Germinal center (tissue), 1 donor: ENCODE data around the gene ATP11B.

Experiments used
- DNase-seq: peaks from one replicate; pipeline ENCODE4 v3.0.0; 2012; ENCODE audit warnings: mixed read lengths, low spot score

Gene ATP11B

DNA sequence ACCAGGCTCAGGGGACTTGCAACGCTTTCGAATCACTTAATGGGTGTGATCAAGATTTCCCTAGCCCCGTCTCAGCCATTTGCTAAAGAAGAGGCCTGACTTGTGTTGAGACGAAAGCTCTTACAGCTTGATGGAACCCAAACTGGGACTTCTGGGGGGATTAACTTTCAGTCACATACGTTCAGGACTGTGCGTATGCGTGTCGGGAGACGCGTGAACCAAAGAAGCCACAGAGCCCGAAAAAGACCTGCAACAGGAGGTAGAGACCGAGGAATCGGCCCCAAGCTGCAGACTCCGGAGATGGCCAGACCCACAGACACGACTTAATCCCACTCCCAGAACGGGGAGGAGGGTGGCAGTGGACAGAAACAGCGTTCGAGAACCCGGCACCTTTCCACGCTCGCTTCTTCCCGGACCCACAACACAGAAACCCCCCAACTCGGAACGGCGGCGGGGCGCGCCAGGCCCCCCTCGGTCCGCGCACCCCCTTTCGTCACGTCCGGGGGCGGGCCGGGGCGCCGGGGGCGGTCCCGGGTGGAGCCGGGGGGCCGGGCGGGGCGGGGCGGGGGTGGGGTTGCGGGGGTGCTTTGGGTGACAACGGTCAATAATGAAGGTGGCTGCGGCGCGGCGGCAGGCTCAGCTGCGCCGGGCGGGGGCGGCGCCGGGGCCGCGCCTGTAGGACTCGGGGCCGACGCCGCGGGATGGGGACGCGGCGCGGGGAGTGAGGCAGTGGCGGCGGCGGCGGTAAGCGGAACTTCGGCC lies at the start of gene ATP11B:
Gene ATP11B (plus strand): TSS at position 604 of the 762 bp plus-strand sequence. CDS start 256 bp downstream, outside the sequence.
- DNase-seq, result peak; percentile 95

DNA sequence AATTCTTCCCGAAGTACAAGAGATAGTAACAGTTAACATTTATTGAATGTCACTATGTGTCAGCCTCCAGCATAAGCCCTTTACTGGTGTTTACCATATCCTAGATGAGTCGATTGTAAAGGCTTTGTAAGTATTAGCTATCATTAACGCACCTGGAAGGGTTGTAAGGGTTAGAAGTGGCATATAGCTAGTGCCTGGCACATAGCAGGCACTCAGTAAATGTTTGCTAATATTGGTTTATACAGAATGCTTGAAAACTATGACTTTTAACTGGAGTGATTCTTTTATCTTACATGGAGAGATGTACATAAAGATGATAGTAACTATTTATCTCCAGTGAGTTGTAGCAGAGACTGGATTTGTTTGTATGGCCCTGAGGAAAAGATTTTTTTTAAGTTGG lies 46.3 kb upstream of the ATP11B start:
- no peak for DNase-seq

DNA sequence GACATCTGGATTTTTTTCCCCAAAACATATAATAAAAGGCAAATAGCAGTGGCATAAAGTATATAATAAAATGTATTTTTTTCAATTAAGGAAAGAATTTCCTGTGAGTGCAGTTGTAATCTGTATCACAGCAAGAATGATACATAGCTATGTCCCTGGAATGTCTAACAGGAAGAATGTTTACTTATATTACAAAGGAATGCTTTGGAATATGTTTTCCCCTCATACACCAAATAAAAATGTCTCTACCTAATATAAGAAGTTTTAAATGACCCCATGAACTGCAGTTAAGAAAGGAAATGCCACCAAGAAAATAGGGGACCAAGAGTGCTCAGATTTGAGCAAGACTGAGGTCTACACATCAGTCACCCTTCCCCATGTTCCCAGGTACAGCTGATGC lies 38.0 kb upstream of the ATP11B start:
- DNase-seq, result no peak

DNA sequence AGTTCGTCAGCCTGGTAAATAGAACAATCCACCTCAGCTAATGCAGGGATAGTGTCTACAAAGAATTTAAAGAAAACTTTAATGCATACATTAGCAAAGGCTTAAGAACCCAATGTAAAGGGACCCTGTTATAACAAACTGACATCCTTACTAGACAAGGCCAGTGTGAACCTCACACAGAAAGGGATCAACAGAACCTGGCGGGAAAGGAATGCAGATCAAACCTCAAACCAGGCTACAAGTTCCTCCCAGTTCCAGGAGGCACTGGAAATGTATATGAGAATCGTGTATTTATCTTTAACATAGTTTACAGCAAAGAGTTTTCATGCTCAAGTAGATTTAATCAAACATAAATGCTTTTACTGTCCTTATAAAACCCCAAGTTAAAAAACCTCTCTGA lies 37.6 kb upstream of the ATP11B start:
- no peak for DNase-seq

DNA sequence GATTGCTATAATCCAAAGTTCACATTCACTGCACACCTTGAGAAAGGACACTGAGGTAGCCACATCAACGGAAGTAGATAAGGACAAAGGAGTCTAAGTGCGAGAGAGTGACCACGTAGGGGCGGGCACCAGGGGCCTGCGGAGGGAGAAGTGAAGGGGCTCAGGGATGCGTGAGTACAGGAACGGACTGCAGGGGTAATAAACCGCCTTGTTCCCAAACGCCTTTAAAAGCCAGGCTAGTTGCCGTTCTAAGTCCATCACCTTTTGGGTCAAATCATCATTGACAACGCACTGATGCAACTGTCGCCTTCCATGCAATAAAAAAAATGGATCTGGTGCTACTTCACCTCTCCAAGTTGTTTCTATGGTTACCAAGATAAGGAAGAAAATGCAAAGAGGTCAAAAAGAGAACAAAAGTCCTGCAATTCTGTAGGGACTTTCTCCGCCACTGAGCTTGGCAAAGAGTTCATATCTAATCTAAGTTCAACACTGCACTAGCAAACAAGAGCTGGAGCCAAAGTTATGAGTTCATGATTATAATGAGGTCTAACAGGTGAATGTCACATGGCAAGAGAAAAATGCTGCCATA lies 32.6 kb upstream of the ATP11B start:
- no peak for DNase-seq

DNA sequence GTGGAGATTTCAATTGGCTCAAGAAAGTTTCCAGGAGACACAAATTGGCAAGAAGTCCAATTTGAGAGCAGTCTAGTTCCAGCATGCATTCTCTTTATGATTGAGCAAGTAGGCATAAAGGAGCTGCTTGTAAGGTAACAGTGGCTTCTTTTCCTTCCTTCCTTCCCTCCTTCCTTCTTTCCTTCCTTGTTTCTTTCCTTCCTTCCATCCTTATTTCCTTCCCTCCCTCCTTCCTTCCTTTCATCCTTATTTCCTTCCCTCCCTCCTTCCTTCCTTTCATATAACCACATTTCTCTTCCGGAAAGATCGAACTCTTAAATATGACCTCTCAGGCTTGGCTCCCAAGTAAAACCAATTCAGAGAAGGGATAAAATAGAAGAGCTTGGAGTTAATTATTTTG lies 29.4 kb upstream of the ATP11B start:
- DNase-seq, result no peak

DNA sequence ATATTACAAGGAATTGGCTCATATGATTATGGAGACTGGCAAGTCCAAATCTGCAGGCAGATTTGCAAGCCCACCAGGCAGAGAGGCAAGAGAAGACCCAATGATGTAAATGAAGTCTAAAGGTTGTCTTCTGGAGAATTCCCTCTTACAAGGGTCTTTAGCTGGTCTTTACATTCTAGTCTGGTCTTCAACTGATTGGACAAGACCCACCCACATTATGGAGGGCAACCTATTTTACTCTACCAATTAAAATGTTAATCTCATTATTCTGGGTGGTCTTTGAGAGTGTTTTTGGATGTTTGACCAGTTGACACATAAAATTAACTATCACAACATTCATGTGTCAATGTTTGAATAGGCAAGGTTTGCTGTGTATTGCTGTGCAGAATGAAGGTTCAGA lies 28.0 kb upstream of the ATP11B start:
- DNase-seq, result no peak

DNA sequence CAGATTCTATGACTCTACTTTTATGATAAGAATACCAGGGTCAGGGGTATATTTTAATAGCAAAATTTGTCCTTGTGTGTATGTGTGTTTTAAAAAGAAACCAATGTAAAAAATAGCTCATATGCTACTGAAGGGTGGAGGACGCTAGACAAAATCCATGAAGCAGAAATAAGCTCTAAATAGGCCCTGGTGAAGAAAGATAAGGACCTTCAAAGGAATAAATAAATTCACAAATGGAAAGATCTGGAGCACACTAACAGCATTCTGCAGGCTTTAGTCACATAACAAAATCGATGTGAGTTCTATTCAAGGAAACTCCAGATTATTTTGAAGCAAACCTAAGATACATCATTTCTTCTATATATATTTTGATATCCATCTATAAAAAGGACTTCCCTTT lies 27.2 kb upstream of the ATP11B start:
- no peak for DNase-seq

DNA sequence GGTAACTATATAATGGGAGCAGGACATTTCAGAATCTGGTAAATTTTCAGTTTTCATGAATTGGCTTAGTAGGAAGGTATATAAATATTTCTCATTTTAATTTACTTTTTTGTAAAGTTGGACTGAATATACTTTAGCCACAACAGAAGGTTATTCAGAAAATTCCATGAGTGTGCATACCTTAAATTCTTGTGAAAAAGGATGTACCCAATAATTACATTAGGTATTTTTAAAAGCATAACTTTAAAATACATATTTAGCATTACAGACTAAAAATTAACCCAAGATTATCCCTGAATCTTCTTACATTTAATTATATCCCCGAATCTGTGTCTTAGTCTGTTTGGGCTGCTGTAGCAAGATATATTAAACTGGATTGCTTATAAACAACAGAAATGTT lies 24.9 kb upstream of the ATP11B start:
- no peak for DNase-seq

DNA sequence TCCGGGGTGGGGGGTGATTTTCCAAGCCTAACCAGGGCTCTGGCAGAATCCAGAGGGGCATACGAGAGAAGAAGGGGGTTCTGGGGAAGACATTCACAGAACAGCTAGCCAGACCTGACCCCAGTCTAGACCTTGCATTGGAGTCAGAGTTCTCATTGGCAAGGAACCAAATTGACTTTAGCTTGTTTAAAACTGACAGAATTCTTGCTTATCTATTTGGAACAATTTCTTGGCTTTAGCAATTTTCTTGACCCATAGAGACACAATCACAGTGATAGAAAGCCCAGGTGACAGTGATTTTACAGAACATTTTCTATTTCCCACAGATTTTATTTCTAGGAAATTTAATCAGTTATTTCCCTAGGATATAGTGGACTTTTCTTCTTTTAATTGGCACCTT lies 23.6 kb upstream of the ATP11B start:
- no peak for DNase-seq

DNA sequence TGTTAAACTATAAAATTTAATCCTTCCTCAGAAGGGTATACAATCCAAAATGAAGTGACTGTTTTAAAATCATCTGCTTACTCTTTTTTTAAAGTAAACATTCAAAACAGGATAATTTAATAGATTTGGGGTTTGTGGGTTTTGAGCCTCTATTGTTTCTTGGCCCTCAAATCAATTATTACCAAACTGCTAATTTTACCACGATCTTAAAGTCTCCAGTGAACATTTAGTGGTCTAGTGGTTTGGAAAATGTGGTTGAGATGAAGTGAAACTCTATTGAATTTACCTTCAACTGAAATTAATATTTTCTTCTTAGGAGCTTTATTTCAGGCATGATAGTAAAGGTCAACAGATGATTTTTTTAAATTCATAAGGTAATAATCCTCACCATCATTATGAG lies 11.2 kb upstream of the ATP11B start:
- no peak for DNase-seq

DNA sequence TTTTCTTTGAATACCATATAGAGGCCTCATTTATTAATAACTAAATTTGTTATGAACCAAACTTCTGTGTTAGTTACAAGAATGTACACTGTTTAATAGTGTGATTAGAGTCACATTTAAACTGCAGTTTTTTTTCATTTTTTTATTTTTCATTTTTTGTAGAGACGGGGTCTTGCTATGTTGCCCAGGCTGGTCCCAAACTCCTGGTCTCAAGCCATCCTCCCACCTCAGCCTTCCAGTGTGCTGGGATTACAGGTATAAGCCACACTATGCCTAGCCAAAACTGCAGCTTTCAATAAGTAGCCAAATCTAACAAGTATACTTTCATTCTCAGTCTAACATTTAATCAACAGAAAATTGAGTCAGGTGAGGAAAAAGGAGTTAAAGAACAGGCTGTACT lies 10.2 kb upstream of the ATP11B start:
- DNase-seq, result no peak

DNA sequence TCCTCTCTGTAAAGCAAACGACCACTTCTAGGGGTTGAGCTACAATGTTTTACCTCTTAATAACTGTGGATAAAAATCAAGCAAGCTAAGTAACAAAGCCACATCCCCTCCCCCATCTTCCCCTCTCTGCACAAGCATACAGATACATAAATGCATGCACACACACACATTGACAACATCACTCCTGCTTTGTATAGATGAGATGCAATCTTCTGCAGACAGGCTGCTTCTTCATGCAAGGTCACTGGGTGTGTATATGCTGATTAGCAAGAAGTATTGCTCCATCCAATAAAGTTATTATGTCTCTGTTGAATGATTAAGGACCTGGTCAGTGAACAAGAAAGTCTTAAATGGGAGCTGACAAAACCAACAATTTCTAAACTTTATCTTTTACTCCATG lies 8.8 kb upstream of the ATP11B start:
- no peak for DNase-seq

DNA sequence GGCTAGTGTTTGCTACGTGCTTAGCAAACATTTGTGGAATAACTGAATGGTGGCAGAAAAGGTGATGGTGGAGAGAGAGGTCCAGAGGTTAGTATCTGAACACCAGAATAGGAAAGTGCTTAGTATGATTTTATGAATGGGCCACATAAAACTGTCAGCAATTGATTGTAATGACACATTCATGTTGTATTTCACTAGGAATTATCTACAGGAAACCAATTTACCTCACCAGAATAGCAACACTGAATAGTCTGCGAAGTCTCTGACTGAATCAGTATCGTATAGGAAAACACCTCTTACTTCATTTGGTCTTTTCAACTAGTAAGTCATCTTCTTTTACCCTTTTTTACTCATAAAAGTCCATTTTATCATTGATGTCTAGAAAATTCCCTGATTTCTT lies 8.2 kb upstream of the ATP11B start:
- no peak for DNase-seq

DNA sequence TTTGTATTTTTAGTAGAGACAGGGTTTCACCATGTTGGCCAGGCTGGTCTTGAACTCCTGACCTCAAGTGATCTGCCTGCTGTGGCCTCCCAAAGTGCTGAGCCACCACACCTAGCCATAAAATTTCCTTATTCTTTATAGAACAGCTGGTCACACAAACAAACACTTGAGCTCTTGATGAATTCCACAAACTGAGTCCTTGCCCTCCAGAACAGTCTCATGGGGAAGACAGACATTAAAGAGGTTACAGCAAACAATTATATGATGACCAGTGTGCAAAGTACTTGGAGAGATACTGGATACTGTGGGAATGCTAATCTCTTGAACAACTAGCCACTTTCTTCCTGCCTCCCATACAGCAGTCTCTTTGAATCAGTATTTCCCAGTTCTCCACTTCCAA lies 7.5 kb upstream of the ATP11B start:
- DNase-seq, result no peak

DNA sequence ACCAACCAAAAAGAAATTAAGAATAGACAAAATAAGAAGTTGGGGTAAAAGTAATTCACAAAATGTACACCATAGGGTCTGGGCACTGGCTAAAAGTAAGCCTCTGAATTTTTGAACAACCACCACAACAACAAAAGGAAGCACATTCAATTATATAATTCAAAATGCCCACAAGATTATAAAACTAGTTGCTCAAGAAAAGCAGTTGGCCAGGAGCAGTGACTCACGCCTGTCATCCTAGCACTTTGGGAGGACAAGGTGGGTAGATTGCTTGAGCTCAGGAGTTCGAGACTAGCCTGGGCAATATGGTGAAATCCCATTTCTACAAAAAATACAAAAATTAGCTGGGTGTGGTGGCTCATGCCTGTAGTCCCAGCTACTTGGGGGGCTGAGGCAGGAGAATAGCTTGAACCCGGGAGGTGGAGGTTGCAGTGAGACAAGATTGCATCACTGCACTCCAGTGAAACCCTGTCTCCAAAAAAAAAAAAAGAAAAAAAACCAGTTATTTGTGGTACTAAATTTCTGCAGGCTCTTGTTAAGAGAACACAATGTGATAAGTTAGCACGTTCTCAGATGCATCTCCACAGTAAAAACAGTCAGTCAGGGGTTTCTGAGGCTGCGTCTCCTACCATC lies 6.6 kb upstream of the ATP11B start:
- no peak for DNase-seq

DNA sequence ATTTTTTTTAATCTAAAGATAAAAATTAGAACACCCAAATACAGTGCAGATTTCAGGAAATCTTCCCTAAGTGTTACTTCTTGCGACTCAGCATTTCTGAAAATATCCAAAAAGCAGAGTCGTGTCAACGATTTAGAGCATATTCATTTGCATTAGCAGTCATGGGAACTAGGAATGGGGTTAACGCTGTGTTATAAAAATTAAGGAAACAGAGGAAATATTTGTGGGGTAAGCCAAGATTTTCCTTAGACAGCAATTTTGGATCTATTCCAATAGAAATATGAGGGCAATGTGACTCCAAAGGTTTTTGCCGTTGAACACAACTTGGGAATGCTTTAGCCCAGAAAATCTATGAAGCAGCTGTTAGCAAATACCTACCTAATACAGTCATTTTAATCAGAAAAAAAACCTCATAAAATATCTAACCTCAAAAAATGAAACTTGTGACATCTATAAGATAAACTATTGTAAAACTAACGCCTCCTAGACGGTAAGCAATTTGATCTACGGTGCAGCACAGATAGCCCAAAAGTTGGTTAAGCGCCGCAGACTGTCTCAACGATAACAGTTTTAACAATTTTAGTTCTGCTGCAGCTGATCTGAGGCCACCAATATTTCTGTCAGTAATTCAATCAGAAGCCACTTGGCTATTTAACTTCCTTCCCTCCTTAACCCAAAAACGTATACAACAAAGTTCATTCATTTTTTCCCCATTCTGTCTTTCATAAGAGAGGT lies 5.8 kb upstream of the ATP11B start:
- DNase-seq, result no peak

DNA sequence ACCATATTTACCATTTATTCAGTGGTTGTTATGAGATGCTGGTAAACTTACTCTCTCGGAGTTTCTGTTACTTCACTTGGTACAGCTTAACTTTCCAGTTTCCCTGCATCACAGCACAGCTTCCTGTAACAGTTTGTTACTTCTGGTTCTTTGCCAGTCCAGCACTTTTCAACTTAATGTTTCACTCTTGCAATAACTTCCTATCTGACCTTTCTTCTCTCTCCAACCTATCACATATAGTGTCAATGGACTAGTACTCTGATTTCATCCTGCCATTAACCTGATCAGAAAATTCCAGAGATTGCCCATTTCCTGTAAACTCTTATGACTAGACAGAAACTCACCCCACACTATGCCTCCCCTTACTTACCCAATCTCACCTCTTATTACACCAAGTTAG lies 3.9 kb upstream of the ATP11B start:
- no peak for DNase-seq

DNA sequence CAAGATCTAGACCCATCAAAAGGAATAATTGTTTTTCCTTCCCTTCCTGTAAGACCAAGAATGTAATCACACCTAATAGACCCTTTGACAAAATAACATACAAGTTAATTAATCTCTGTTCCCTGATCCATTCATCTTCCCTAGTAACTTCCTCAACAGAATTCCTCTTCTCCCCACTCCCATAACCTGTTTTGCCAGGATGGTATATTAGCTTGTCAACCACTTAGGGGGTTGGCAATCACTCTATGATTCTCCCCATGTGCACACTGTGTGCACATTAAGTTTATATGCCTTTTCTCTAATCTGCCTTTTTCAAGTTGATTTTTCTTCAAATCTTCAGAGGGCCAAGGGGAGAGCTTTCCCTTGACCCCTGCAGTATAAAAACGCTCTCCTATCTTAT lies 2.7 kb upstream of the ATP11B start:
- DNase-seq, result no peak

DNA sequence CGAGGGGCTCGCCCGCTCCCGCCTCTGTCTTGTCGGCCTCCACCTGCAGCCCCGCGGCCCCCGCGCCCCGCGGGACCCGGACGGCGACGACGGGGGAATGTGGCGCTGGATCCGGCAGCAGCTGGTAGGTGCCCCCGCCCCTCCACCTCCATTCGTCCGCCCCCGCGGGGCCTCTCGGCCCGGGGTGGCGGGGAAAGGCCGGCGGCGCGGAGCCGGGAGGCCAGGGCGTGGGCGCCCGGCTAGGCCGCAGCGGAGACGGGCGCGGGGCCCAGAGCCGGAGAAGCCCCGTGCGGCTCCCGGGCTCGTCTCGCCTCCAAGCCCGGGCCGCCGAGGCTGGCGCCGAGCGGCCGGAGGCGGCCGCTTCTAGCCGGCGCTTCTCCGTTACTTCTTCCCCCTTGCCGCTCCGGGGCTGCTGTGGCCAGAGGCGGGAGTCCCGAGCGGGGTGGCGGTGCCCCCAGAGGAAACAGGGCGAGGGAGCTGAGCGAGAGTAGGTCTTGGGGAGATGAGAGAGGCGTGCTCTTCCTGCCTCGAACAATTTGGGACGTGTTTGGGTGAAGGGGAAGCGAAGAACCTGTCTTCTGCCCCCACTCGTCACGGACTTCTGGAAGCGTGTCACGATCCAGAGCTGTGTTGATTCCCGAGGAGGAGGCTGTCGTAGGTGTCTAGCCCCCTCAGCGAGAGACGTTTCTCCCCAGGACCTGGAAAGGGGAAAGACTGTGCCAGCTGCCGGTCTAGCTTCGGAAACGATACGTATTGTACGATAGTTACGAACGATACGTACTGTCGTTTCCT lies 555 bp downstream of the ATP11B start:
- peak; percentile 54 for DNase-seq

DNA sequence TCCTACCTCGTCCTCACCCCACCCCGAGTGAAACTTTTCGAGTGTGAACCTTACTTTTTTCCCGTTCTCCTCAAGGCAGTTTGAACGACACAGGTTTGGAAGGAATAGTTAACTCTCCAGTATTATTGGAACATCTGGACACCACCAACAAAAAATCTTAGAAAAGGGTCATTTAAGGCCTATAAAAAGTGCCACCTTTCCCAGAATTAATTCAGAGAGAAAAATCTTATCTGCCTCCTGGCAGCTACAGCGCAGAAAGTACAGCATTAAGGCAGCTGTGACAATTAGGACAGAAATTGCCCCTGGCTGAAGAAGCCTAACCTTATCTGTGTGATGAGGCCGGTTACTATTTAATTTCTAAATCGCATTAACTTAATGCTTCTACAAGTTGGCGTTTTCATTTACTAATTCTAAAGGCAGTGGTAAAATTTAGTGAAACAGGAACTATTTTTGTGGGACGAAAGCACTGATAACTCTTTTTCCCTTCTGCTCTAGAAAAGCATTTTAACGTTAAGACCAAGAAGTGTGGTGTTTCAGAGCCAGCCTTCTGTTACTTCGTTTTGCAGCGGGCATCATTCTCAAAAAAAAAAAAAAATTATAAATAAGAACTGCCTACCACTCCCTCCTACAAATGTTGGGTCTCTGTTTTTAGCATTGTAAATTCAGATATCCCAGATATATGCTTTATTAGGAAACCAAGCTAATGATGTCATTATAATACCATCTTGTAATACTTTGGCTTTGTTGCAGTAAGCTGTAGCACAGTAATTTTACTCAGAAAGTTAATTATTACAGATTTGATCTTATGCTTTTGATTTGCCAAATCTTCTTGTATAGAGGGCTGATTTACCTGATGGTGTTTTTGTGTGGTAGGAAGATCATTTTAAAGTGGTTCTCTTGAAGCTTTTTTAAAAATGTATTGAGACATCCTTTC lies 1.4 kb downstream of the ATP11B start:
- DNase-seq, result no peak
